IMR-90 (cell line): Measurements from ENCODE around the gene FAM25A. TPM values are rescaled to one million over a fixed set of nuclear protein-coding genes. Genes with fewer than 3 reads are reported as not detected.

Experiments
- ATAC-seq: fragments of 200-7000 bp; cut with Tn5 transposase; 2 replicates; pipeline ENCODE4 v1.9.1; 2020; ENCODE audit warnings: low read depth, mild to moderate bottlenecking, moderate library complexity
- BruUV-seq: library from RNA; stranded (reverse); fragments of 400-500 nt; replicated peaks from 2 replicates; lab custom pipeline; 2021; lab: Mats Ljungman, UMichigan
- CTCF ChIA-PET: fragments of 300-600 bp; formaldehyde crosslinking; extraction: SDS; loops from one replicate; lab custom pipeline; 2021; ENCODE audit warnings: antibody characterized with exemption; lab: Yijun Ruan, JAX
- POLR2A ChIA-PET: fragments of 300-600 bp; sonication (Branson Sonifier 250); formaldehyde crosslinking; loops from one replicate; lab custom pipeline; 2022; ENCODE audit warnings: antibody characterized with exemption; ENCODE audit not compliant: unreplicated experiment; lab: Charles Lee
- DNase-seq: peaks from one replicate; pipeline ENCODE4 v3.0.0; 2013
- H2AFZ ChIP-seq: replicated peaks from 2 replicates; pipeline ENCODE3; 2013; ENCODE audit warnings: low read length, mild to moderate bottlenecking; ENCODE audit not compliant: poor library complexity
- H2AK5ac ChIP-seq: 2 replicates; pipeline ENCODE4 v1.6.1; 2013; ENCODE audit warnings: low read depth, low read length, inconsistent platforms
- H2AK9ac ChIP-seq: replicated peaks from 2 replicates; pipeline ENCODE3; 2013; ENCODE audit warnings: mild to moderate bottlenecking, low read depth, low read length, moderate library complexity; ENCODE audit not compliant: poor library complexity
- H2BK120ac ChIP-seq: 2 replicates; pipeline ENCODE4 v1.6.1; 2013; ENCODE audit warnings: low read depth, low read length, inconsistent platforms
- H2BK15ac ChIP-seq: 3 replicates; pipeline ENCODE4 v1.6.1; 2013; ENCODE audit warnings: low read depth, low read length, inconsistent platforms
- H2BK20ac ChIP-seq: 2 replicates; pipeline ENCODE4 v1.6.1; 2013; ENCODE audit warnings: low read depth, mild to moderate bottlenecking, inconsistent platforms, low read length, moderate library complexity
- H2BK5ac ChIP-seq: 2 replicates; pipeline ENCODE4 v1.6.1; 2013; ENCODE audit warnings: mild to moderate bottlenecking, low read depth, low read length, inconsistent platforms; ENCODE audit not compliant: poor library complexity, severe bottlenecking
- H3K14ac ChIP-seq: replicated peaks from 2 replicates; pipeline ENCODE4 v1.6.1; 2013; ENCODE audit warnings: low read depth, low read length, inconsistent platforms
- H3K18ac ChIP-seq: 2 replicates; pipeline ENCODE4 v1.6.1; 2013; ENCODE audit warnings: low read depth, low read length, control low read depth
- H3K23ac ChIP-seq: 2 replicates; pipeline ENCODE4 v1.6.1; 2013; ENCODE audit warnings: low read depth, low read length, inconsistent platforms
- H3K27ac ChIP-seq: 2 replicates; pipeline ENCODE4 v1.5.1; 2013; ENCODE audit warnings: mild to moderate bottlenecking, control low read depth, low read length; ENCODE audit not compliant: insufficient read depth
- H3K27me3 ChIP-seq: 2 replicates; pipeline ENCODE4 v1.6.1; 2013; ENCODE audit warnings: low read length; ENCODE audit not compliant: control insufficient read depth, insufficient read depth
- H3K36me3 ChIP-seq: 2 replicates; pipeline ENCODE4 v1.6.1; 2013; ENCODE audit warnings: low read length, mixed read lengths; ENCODE audit not compliant: control insufficient read depth, insufficient read depth
- H3K4ac ChIP-seq: 2 replicates; pipeline ENCODE4 v1.6.1; 2013; ENCODE audit warnings: low read depth, low read length, inconsistent platforms
- H3K4me1 ChIP-seq: 2 replicates; pipeline ENCODE4 v1.6.1; 2013; ENCODE audit warnings: low read length, mixed read lengths; ENCODE audit not compliant: control insufficient read depth, insufficient read depth
- H3K4me2 ChIP-seq: 2 replicates; pipeline ENCODE4 v1.6.1; 2013; ENCODE audit warnings: low read depth, mild to moderate bottlenecking, control low read depth, low read length, moderate library complexity
- H3K4me3 ChIP-seq: 2 replicates; pipeline ENCODE4 v1.5.1; 2013; ENCODE audit warnings: low read depth, mild to moderate bottlenecking, control low read depth, low read length, moderate library complexity; ENCODE audit not compliant: insufficient read depth
- H3K56ac ChIP-seq: 2 replicates; pipeline ENCODE4 v1.6.1; 2013; ENCODE audit warnings: low read length, inconsistent platforms; ENCODE audit not compliant: insufficient read depth; ENCODE audit errors: extremely low read depth
- H3K79me1 ChIP-seq, 2 experiments: 2 replicates each; pipeline ENCODE4 v1.6.1; 2013; ENCODE audit warnings: low read length in 2 of 2, inconsistent platforms in 1 of 2, low read depth in 1 of 2
- H3K9ac ChIP-seq: 2 replicates; pipeline ENCODE4 v1.6.1; 2013; ENCODE audit warnings: low read depth, low read length, control low read depth
- H3K9me1 ChIP-seq: 2 replicates; pipeline ENCODE4 v1.6.1; 2013; ENCODE audit warnings: low read length, inconsistent platforms; ENCODE audit not compliant: insufficient read depth
- H3K9me3 ChIP-seq: 2 replicates; pipeline ENCODE4 v1.6.1; 2013; ENCODE audit warnings: low read length; ENCODE audit not compliant: control insufficient read depth, insufficient read depth
- H4K20me1 ChIP-seq: 2 replicates; pipeline ENCODE4 v1.6.1; 2013; ENCODE audit warnings: low read length, inconsistent platforms; ENCODE audit not compliant: insufficient read depth
- H4K5ac ChIP-seq: 2 replicates; pipeline ENCODE4 v1.6.1; 2013; ENCODE audit warnings: mild to moderate bottlenecking, low read depth, low read length, control low read depth
- H4K8ac ChIP-seq, 2 experiments: 2 replicates each; pipeline ENCODE4 v1.6.1; 2013; ENCODE audit warnings: low read depth in 2 of 2, low read length in 2 of 2, control low read depth in 1 of 2, inconsistent platforms in 1 of 2
- H4K91ac ChIP-seq: 2 replicates; pipeline ENCODE4 v1.6.1; 2013; ENCODE audit warnings: low read depth, low read length, inconsistent platforms; ENCODE audit not compliant: insufficient read depth
- BHLHE40 ChIP-seq: fragments of 150-350 bp; IDR thresholded peaks from 2 replicates; pipeline ENCODE4 v1.6.1; 2016; ENCODE audit warnings: mild to moderate bottlenecking, low read depth, low read length
- CEBPB ChIP-seq: IDR thresholded peaks from 2 replicates; pipeline ENCODE4 v1.6.1; 2012; ENCODE audit warnings: low read depth, low read length, improper control_type of control experiment
- MXI1 ChIP-seq: IDR thresholded peaks from 2 replicates; pipeline ENCODE4 v1.6.1; 2012; ENCODE audit warnings: low read depth, mild to moderate bottlenecking, low read length, moderate library complexity, borderline replicate concordance
- RCOR1 ChIP-seq: IDR thresholded peaks from 2 replicates; pipeline ENCODE4 v1.6.1; 2012; ENCODE audit warnings: mild to moderate bottlenecking, low read length, improper control_type of control experiment; ENCODE audit not compliant: insufficient replicate concordance
- WGBS, 2 experiments: methylation state at CpG; one replicate each; pipeline versions ENCODE4 v1.1.5 to v1.1.7; 2013; ENCODE audit warnings: missing lambda C conversion rate in 2 of 2; ENCODE audit not compliant: insufficient read length in 1 of 2; ENCODE audit errors: extremely low coverage in 2 of 2; 5-methylcytosine and 5-hydroxymethylcytosine counted together
- dilution Hi-C: fragments of 300-500 bp; cut with HindIII; formaldehyde crosslinking; loops from one replicate; pipeline ENCODE4 v1.14.3; 2018; ENCODE audit warnings: low sequenced_read_pairs; ENCODE audit not compliant: unreplicated experiment
- in situ Hi-C: fragments of 300-500 bp; cut with MboI; formaldehyde crosslinking; loops from 3 replicates; pipeline ENCODE4 v1.14.3; 2019; ENCODE audit warnings: low sequenced_read_pairs, inconsistent platforms, mixed read lengths
- intact Hi-C: fragments of 100-400 bp; cut with micrococcal nuclease; formaldehyde crosslinking; loops from 2 replicates; pipeline ENCODE4 v1.10.0; 2022
- polyA plus RNA-seq, 3 experiments: library from polyadenylated mRNA; depleted of rRNA; stranded (reverse); fragments of >200 nt; gene quantifications; 2 replicates each; pipeline ENCODE4 v1.2.3, GENCODE V29; 2012; ENCODE audit warnings: low replicate concordance in 1 of 3
- total RNA-seq: library from RNA; depleted of rRNA; stranded (reverse); fragments of >200 nt; gene quantifications from 2 replicates; pipeline ENCODE4 v1.2.3, GENCODE V29; 2012

FAM25A gene
- total and polyA plus RNA-seq, 2 of the 4 experiments (the other 2 are of a cell fraction): not detected

GRCh38 chr10:86979296-86979818, 40.7 kb upstream of the FAM25A start:
- no peak overlapping the region for H4K8ac ChIP-seq
- TF ChIP-seq MXI1 (no peak), CEBPB (0 out of 2 replicates have a peak, but pooled peaks have one; percentile 11), RCOR1 (no peak), BHLHE40 (no peak)
- no peaks in the 10 kb centered on the region for H3K27me3 ChIP-seq
- no peak overlapping the region for H3K27ac ChIP-seq
- no peaks in the 10 kb centered on the region for H3K36me3 ChIP-seq
- POLR2A ChIA-PET: no interaction called here
- no peak overlapping the region for H2BK15ac ChIP-seq
- no peaks in the 10 kb centered on the region for H3K79me1 ChIP-seq
- WGBS, 2 experiments: no CpG with 5 or more reads among the region's 4 CpGs
- no peak overlapping the region for H3K23ac ChIP-seq
- no peak overlapping the region for H2BK20ac ChIP-seq
- no peaks in the 10 kb centered on the region for H4K20me1 ChIP-seq
- no peak overlapping the region for H2BK120ac ChIP-seq
- H3K14ac ChIP-seq: no peak overlapping the region
- dilution Hi-C loops: no loop called here
- CTCF ChIA-PET: no interaction called here
- no peak overlapping the region for H3K9ac ChIP-seq
- peaks cover 7% of the 10 kb centered on the region for H3K4me1 ChIP-seq
- H3K4ac ChIP-seq: no peak overlapping the region
- H3K18ac ChIP-seq: no peak overlapping the region
- H3K9me1 ChIP-seq: peaks cover 5% of the 10 kb centered on the region; the same call in 1 of the 2 replicates
- ATAC-seq: peak; percentile 11; the same call in 1 of the 2 replicates
- no peak overlapping the region for H4K5ac ChIP-seq
- in situ Hi-C loops: no loop called here
- no peak overlapping the region for H2AFZ ChIP-seq
- no peak overlapping the region for H2BK5ac ChIP-seq
- intact Hi-C loops: no loop called here
- DNase-seq: peak; percentile 15
- no peak overlapping the region for H2AK5ac ChIP-seq
- no peak overlapping the region for H4K91ac ChIP-seq
- no peaks in the 10 kb centered on the region for H3K9me3 ChIP-seq
- no peak overlapping the region for H3K4me2 ChIP-seq
- H3K56ac ChIP-seq: no peak overlapping the region
- no peak overlapping the region for H2AK9ac ChIP-seq
- H3K4me3 ChIP-seq: no peak overlapping the region
- BruUV-seq: no TSS peak
